ENCODE data around the gene PRR22.

DNA sequence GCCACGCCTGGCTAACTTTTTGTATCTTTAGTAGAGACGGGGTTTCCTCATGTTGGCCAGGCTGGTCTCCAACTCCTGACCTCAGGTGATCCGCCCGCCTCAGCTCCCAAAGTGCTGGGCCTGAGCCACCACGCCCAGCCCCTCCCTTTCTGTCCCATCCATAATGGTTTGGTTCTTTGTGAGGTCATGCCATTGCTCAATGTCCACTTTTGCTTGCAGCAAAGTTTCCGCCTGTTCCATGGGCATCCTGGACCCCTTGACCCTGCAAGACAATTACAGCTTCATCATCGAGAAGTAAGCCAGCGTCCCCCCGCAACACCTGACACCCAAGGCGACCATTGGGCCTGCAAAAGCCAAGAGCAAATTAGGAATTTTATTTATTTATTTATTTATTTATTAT is 16.6 kb downstream of the PRR22 start:
- TF ChIP-seq EZH2 (IDR thresholded peaks at IDR 0.05) = no peak
- TF ChIP-seq POLR2AphosphoS5 (IDR thresholded peaks at IDR 0.05; ENCODE audit: borderline replicate concordance, low read depth, low read length) = no peak
- no peak for TF ChIP-seq FOXP2 (optimal IDR thresholded peaks at IDR 0.05; ENCODE audit: control extremely low read depth, extremely low read length, insufficient read depth)

Data from SK-N-MC (cell line).